ENCODE data around the gene MCEE.

Gene MCEE

GRCh38 chr2:71074893-71075395, 55.1 kb downstream of the MCEE start:
- no peak for DNase-seq

GRCh38 chr2:71073475-71073874, 56.6 kb downstream of the MCEE start:
- no peak for DNase-seq

- no peak for DNase-seq
Measured at GRCh38 chr2:71072492-71072891, 57.5 kb downstream of the MCEE start.

- no peak for DNase-seq
Measured at GRCh38 chr2:71071681-71072398, 58.2 kb downstream of the MCEE start.

- no peak for DNase-seq
Measured at GRCh38 chr2:71070294-71071093, 59.5 kb downstream of the MCEE start.

- DNase-seq, result no peak
Measured at GRCh38 chr2:71069376-71069775, 60.7 kb downstream of the MCEE start.

- peak; percentile 98 for DNase-seq
Measured at GRCh38 chr2:71068218-71069035, 61.6 kb downstream of the MCEE start, which contains the start of gene NAGK. Gene NAGK, plus strand, starts transcription at chr2:71068648. Its CDS starts 36 bp downstream, at chr2:71068684.

GRCh38 chr2:71067567-71068217, 62.3 kb downstream of the MCEE start:
- DNase-seq, result no peak

- no peak for DNase-seq
Measured at GRCh38 chr2:71066856-71067255, 63.2 kb downstream of the MCEE start.

GRCh38 chr2:71064754-71065621, 65.0 kb downstream of the MCEE start:
- DNase-seq, result no peak

- DNase-seq, result no peak
Measured at GRCh38 chr2:71064110-71064611, 65.9 kb downstream of the MCEE start.

- DNase-seq, result no peak
Measured at GRCh38 chr2:71063216-71063615, 66.8 kb downstream of the MCEE start.

- DNase-seq, result no peak
Measured at GRCh38 chr2:71060871-71061270, 69.2 kb downstream of the MCEE start.

- DNase-seq, result no peak
Measured at GRCh38 chr2:71060211-71060610, 69.8 kb downstream of the MCEE start.
